Psoas muscle (tissue), 8 donors: Measurements from ENCODE around the gene SLC46A1. TPM values are rescaled to one million over a fixed set of nuclear protein-coding genes. Genes with fewer than 3 reads are reported as not detected.

Source experiments
- ATAC-seq, 4 donors: fragments of 200-7000 bp; cut with Tn5 transposase; one replicate each; pipeline ENCODE4 v1.9.1; 2020; ENCODE audit warnings: moderate library complexity in 3 of 4, mild to moderate bottlenecking in 2 of 4
- DNase-seq, 2 donors: peaks; one replicate each; pipeline ENCODE4 v3.0.0-alpha.2; 2020
- H3K27ac ChIP-seq: fragments of 200-600 bp; one replicate; pipeline ENCODE4 v1.8.0; 2022
- H3K27me3 ChIP-seq, 3 donors: fragments of 200-600 bp in 1 of 3; one replicate each; pipeline versions ENCODE4 v1.6.1 to v1.8.0; 2013 to 2022; ENCODE audit warnings: low read length in 2 of 3, mild to moderate bottlenecking in 2 of 3, moderate library complexity in 1 of 3; ENCODE audit not compliant: insufficient read depth in 3 of 3
- H3K36me3 ChIP-seq, 2 donors: fragments of 200-600 bp in 1 of 2; one replicate each; pipeline versions ENCODE4 v1.6.1 to v1.8.0; 2013 to 2022; ENCODE audit warnings: low read depth in 1 of 2, mild to moderate bottlenecking in 1 of 2, moderate library complexity in 1 of 2; ENCODE audit not compliant: insufficient read depth in 1 of 2
- H3K4me1 ChIP-seq: fragments of 200-600 bp; one replicate; pipeline ENCODE4 v1.8.0; 2022
- H3K4me3 ChIP-seq: fragments of 200-600 bp; one replicate; pipeline ENCODE4 v1.8.0; 2022; ENCODE audit warnings: mild to moderate bottlenecking
- H3K9me3 ChIP-seq: fragments of 200-600 bp; one replicate; pipeline ENCODE4 v1.8.0; 2022
- CTCF ChIP-seq: fragments of 200-600 bp; IDR thresholded peaks from one replicate; pipeline ENCODE4 v1.8.0; 2022; ENCODE audit warnings: antibody characterized with exemption
- WGBS, 3 donors: extraction: QIAGEN DNeasy Blood & Tissue Kit; methylation state at CpG; one replicate each; pipeline versions ENCODE4 v1.1.6 to v1.1.7; 2013; 5-methylcytosine and 5-hydroxymethylcytosine counted together
- intact Hi-C, 2 donors: fragments of 100-400 bp; cut with DNase I; formaldehyde crosslinking; loops; one replicate each; pipeline versions ENCODE4 v1.11.0 to v1.14.2; 2022
- polyA plus RNA-seq, 3 donors: library from polyadenylated mRNA; stranded (reverse); fragments of 200-250 nt; gene quantifications; one replicate each; pipeline ENCODE4 v1.2.3, GENCODE V29; 2013
- total RNA-seq, 4 donors: library from RNA; stranded (reverse); fragmentation: NEBNext Ultra II Directional in 2 of 4; extraction: Animal tissue kit (Norgen Biotek cat#: 25700) in 2 of 4; gene quantifications; one replicate each; pipeline versions ENCODE4 v1.2.1 to v1.2.4, GENCODE V29; 2021 to 2023
- donor health status: healthy with polysubstance abuse.
- donor health status: DM: no; HTN: no; CAD: no; lungs with moderate emphysema.
- donor health status: Bipolar disorder and iron deficiency.
- donor health status: healthy.
- donor health status: DM: yes; HTN: yes; CAD: no.
- donor health status: DM: no; HTN: no; CAD: no.
- donor health status: DM: no; HTN: no; CAD: no.
- donor health status: DM: yes; HTN: yes; CAD: no.

The SLC46A1 gene
- total and polyA plus RNA-seq, 7 donors: 1.1 to 4.2 (median 2.7) TPM

DNA sequence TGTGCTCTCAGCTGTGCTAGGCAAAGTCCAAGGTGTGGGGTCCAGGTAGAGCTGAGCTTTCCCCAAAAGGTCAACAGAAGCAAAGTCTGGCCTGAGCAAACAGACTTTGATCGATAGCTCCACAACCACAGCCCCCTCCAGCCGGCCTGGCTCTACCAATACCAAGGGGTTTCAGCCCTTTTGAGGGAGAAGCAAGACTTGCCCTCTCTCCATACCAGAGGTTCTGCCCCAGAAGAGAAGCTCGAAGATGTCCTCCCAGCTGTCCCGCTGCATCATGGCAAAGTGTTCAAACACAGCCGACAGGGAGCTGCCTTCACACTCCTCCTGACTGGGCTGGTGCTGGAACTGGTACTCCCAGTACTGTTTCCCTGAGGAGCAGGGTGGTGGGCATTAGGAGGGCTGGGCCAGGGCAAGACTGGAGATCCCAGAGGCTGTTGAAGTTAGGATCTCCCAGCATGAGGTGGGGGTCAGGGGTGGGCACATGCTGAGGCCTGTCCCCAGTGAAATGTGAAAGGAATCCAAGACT is 37.6 kb downstream of the SLC46A1 start:
- Histone ChIP-seq H3K27ac (no peak overlapping the region), H3K9me3 (no peaks in the 10 kb centered on the region), H3K4me3 (no peak overlapping the region), H3K4me1 (peaks cover 12% of the 10 kb centered on the region), H3K36me3 (peaks cover 0 to 25% of the 10 kb centered on the region in 2 donors), H3K27me3 (no peaks in the 10 kb centered on the region)
- 80 to 84% (median 82%) methylated on average over 5 of the region's 5 CpGs for WGBS, 3 donors
- no peak for TF ChIP-seq CTCF
- intact Hi-C loops: no loop called here
- DNase-seq (no peak), ATAC-seq (no peak)

DNA sequence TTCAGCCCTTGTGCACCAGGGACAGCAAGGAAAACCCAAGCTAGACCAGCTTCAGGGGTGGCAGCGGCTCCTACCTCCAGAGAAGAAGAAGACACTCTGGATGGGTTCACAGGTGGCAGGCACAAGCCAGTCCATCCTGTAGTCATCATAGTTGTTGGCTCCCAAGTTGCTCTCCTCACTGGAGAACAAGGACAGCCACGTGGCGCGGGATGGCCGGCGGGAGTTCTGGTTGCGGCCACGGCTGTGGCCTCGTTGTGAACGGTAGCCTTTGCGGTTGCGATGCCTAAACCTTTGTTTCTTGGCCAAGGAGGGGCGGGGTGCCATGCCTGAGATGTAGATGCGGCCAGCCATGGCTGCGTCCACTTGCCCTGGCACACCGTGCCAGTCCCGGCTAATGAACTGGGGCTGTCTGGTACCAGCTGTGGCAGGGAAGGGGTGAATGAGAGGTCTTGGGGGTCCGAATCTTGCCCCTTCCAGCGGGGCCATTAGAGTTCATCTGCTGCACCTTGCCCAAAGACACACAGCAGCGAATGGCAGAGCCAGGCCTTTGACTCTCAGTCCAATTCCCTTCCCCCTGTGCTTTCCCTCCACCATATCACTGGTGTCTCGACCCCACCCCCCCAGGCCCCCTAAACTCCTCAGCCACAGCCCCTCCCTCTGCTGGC is 38.2 kb downstream of the SLC46A1 start:
- TF ChIP-seq CTCF: no peak
- intact Hi-C loops: no loop called here
- Histone ChIP-seq H3K4me3 (no peak overlapping the region), H3K36me3 (peaks cover 2 to 31% of the 10 kb centered on the region in 2 donors), H3K9me3 (no peaks in the 10 kb centered on the region), H3K27ac (no peak overlapping the region), H3K27me3 (no peaks in the 10 kb centered on the region), H3K4me1 (peaks cover 7% of the 10 kb centered on the region)
- DNase-seq (no peak), ATAC-seq (no peak)
- WGBS, 3 donors: 88 to 92% (median 89%) methylated on average over 21 of the region's 21 CpGs

- WGBS, 3 donors: 70 to 100% (median 74%) methylated on average over 1 of the region's 1 CpG
- intact Hi-C loops: no loop called here
- H3K27ac ChIP-seq: no peak overlapping the region
- ATAC-seq: no peak
- H3K36me3 ChIP-seq: peaks cover 3 to 42% of the 10 kb centered on the region in 2 donors
- H3K4me3 ChIP-seq: no peak overlapping the region
- H3K4me1 ChIP-seq: peaks cover under 1% of the 10 kb centered on the region
- no peak for TF ChIP-seq CTCF
- no peaks in the 10 kb centered on the region for H3K9me3 ChIP-seq
- DNase-seq: no peak
- H3K27me3 ChIP-seq: no peaks in the 10 kb centered on the region
Measured at GRCh38 chr17:28366605-28367004, 39.4 kb downstream of the SLC46A1 start.

- TF ChIP-seq CTCF: no peak
- Histone ChIP-seq H3K4me1 (no peaks in the 10 kb centered on the region), H3K9me3 (no peaks in the 10 kb centered on the region), H3K4me3 (no peak overlapping the region), H3K27me3 (no peaks in the 10 kb centered on the region), H3K27ac (no peak overlapping the region), H3K36me3 (peaks cover 11 to 54% of the 10 kb centered on the region in 2 donors)
- DNase-seq: no peak
- ATAC-seq: no peak
- WGBS, 3 donors: 84 to 87% (median 86%) methylated on average over 3 of the region's 3 CpGs
- intact Hi-C loops: no loop called here
Measured at GRCh38 chr17:28365487-28365886, 40.5 kb downstream of the SLC46A1 start.
